ENCODE measurements around the gene MAPK8.

GRCh38 chr10:48258105-48258504 is 48.4 kb upstream of the MAPK8 start:
- TF ChIP-seq CTCF (conservative IDR thresholded peaks at IDR 0.05) (no peak), EZH2 (IDR thresholded peaks at IDR 0.05; ENCODE audit: low read depth) (no peak)

Data from PC-9 (cell line).